Effector memory CD8-positive, alpha-beta T cell (primary cell): ENCODE results near the gene RUNDC1.
"Not testable (repeated sequence)": the region's sequence is repeated elsewhere in the genome, so short reads cannot be mapped to it uniquely, and the experiment has no call there.

ENCODE experiments used
- ATAC-seq: fragments of 150-1000 bp; cut with Tn5 transposase; replicated peaks from 2 replicates; pipeline ENCODE4 v1.10.0; 2021; ENCODE audit warnings: mild to moderate bottlenecking, moderate library complexity
- DNase-seq, 3 experiments: peaks; one replicate each; pipeline ENCODE4 v3.0.0; 2021
- H3K27ac Mint-ChIP-seq, 2 donors: one replicate each; pipeline ENCODE4 v1.8.0; 2022; ENCODE audit warnings: mild to moderate bottlenecking in 2 of 2, mixed read lengths in 2 of 2, moderate library complexity in 2 of 2
- H3K27me3 Mint-ChIP-seq, 2 donors: one replicate each; pipeline ENCODE4 v1.8.0; 2022; ENCODE audit warnings: mixed read lengths in 2 of 2
- H3K36me3 Mint-ChIP-seq: one replicate; pipeline ENCODE4 v1.8.0; 2022; ENCODE audit warnings: mild to moderate bottlenecking, moderate library complexity, mixed read lengths; ENCODE audit not compliant: insufficient read depth
- H3K4me1 Mint-ChIP-seq, 2 donors: one replicate each; pipeline ENCODE4 v1.8.0; 2022; ENCODE audit warnings: low read depth in 2 of 2, mixed read lengths in 2 of 2
- H3K4me3 Mint-ChIP-seq, 2 donors: one replicate each; pipeline ENCODE4 v1.8.0; 2022; ENCODE audit warnings: mild to moderate bottlenecking in 2 of 2, mixed read lengths in 2 of 2, moderate library complexity in 2 of 2
- H3K9me3 Mint-ChIP-seq, 2 donors: one replicate each; pipeline ENCODE4 v1.8.0; 2022; ENCODE audit warnings: mixed read lengths in 2 of 2
- total RNA-seq, 9 experiments: gene quantifications; one replicate each; lab custom pipeline; 2026; lab: John Stamatoyannopoulos, UW

Gene RUNDC1
- 24.0 to 60.7 (median 37.8) reads per million in 9 experiments for total RNA-seq

GRCh38 chr17:42980274-42980765 is at the start of gene RUNDC1:
Gene RUNDC1, plus strand, starts transcription at chr17:42980565. Its CDS starts 12 bp downstream, at chr17:42980577.
- ATAC-seq (peak; percentile 86), DNase-seq (peak; percentile 84 to 88 (median 87))
- Mint-ChIP-seq H3K36me3 (peaks cover 36% of the 10 kb centered on the region), H3K27me3 (no peaks in the 10 kb centered on the region), H3K4me3 (peak within 1 kb of the TSS; percentile 93 to 95), H3K4me1 (peaks cover 22 to 28% of the 10 kb centered on the region in 2 donors), H3K9me3 (no peaks in the 10 kb centered on the region), H3K27ac (peak within 1 kb of the TSS; percentile 95 to 97)

GRCh38 chr17:42937712-42938596 is 42.4 kb upstream of the RUNDC1 start:
- no peak overlapping the region for H3K4me3 Mint-ChIP-seq
- no peak for ATAC-seq
- peak overlapping the region in 1 of 2 donors; percentile 33 for H3K27ac Mint-ChIP-seq

DNA sequence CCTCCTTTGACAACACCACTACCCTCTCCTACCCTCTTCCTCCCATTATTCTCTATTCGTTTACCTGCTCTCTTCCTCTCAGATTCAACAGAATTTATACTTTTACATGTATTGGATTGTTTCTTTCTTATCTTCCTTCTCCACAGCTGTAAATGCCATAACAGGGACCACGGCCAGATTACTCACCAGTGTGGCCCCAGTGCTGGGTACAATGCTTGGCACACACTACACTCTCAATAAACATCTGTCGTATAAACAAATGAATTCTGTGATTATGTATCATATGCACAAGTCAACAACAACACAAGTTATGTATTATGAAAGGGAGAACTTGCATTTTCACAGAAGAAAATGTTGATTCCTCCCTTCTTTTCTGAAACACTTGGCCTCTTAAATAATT is 36.2 kb upstream of the RUNDC1 start:
- no peak for DNase-seq
- H3K27me3 Mint-ChIP-seq = peaks cover 6 to 11% of the 10 kb centered on the region in 2 donors
- no peak overlapping the region for H3K27ac Mint-ChIP-seq
- no peaks in the 10 kb centered on the region for H3K9me3 Mint-ChIP-seq
- no peaks in the 10 kb centered on the region for H3K4me1 Mint-ChIP-seq
- no peak for ATAC-seq
- peaks cover 14% of the 10 kb centered on the region for H3K36me3 Mint-ChIP-seq
- no peak overlapping the region for H3K4me3 Mint-ChIP-seq

More at GRCh38 chr17:42937712-42938596, 42.4 kb upstream of the RUNDC1 start:
- H3K9me3 Mint-ChIP-seq = no peaks in the 10 kb centered on the region
- peaks cover 14 to 26% of the 10 kb centered on the region in 2 donors for H3K27me3 Mint-ChIP-seq
- no peaks in the 10 kb centered on the region for H3K4me1 Mint-ChIP-seq
- no peaks in the 10 kb centered on the region for H3K36me3 Mint-ChIP-seq
- DNase-seq = no peak

GRCh38 chr17:42946812-42947211 is 33.6 kb upstream of the RUNDC1 start:
- peaks cover 32% of the 10 kb centered on the region for H3K36me3 Mint-ChIP-seq
- H3K4me1 Mint-ChIP-seq = no peaks in the 10 kb centered on the region
- no peak overlapping the region for H3K4me3 Mint-ChIP-seq
- no peak overlapping the region for H3K27ac Mint-ChIP-seq
- no peaks in the 10 kb centered on the region for H3K27me3 Mint-ChIP-seq
- H3K9me3 Mint-ChIP-seq = no peaks in the 10 kb centered on the region
- DNase-seq (no peak), ATAC-seq (no peak)

DNA sequence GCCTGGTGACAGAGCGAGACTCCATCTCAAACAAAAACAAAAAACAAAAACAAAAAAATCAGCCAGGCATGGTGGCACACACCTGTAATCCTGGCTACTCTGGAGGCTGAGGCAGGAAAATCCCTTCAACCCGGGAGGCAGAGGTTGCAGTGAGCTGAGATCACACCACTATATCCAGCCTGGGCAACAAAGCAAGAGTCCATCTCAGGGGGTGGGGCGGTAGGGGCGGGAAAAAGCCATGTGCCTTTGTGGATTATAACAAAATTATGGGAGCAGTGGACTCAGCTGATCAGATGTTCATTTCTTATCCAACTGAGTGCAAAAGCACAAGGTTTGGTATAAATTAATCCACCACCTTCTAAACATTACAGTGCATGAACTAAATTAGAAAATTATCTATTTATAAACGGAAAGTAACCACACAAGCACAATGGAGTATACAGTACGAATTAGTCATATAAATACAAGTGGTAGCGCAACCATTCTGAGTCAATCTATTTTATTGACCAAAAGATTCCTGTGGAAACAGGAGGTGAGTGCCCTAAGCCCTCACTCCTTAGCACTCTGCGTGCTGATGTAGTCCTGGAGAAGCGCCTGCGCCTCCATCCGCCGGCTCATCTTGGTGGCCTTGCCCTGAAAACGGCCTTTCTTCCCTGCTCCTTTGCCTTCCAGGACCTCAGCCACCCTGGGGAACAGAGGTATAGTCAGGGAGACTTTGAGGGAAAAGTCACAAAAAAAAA is 30.2 kb upstream of the RUNDC1 start:
- peaks cover 61% of the 10 kb centered on the region for H3K36me3 Mint-ChIP-seq

GRCh38 chr17:42953669-42954068 is 26.7 kb upstream of the RUNDC1 start:
- no peaks in the 10 kb centered on the region for H3K9me3 Mint-ChIP-seq
- no peaks in the 10 kb centered on the region for H3K27me3 Mint-ChIP-seq
- H3K4me3 Mint-ChIP-seq = no peak overlapping the region
- no peak for ATAC-seq
- no peak for DNase-seq
- peaks cover 81% of the 10 kb centered on the region for H3K36me3 Mint-ChIP-seq
- H3K4me1 Mint-ChIP-seq = no peaks in the 10 kb centered on the region
- peak overlapping the region in 1 of 2 donors; percentile 41 for H3K27ac Mint-ChIP-seq

More for the DNA sequence above, 30.2 kb upstream of the RUNDC1 start:
- no peak for DNase-seq
- H3K27me3 Mint-ChIP-seq = no peaks in the 10 kb centered on the region
- H3K4me1 Mint-ChIP-seq = no peaks in the 10 kb centered on the region
- no peak overlapping the region for H3K4me3 Mint-ChIP-seq
- peak overlapping the region in 1 of 2 donors; percentile 58 for H3K27ac Mint-ChIP-seq
- no peak for ATAC-seq
- no peaks in the 10 kb centered on the region for H3K9me3 Mint-ChIP-seq

DNA sequence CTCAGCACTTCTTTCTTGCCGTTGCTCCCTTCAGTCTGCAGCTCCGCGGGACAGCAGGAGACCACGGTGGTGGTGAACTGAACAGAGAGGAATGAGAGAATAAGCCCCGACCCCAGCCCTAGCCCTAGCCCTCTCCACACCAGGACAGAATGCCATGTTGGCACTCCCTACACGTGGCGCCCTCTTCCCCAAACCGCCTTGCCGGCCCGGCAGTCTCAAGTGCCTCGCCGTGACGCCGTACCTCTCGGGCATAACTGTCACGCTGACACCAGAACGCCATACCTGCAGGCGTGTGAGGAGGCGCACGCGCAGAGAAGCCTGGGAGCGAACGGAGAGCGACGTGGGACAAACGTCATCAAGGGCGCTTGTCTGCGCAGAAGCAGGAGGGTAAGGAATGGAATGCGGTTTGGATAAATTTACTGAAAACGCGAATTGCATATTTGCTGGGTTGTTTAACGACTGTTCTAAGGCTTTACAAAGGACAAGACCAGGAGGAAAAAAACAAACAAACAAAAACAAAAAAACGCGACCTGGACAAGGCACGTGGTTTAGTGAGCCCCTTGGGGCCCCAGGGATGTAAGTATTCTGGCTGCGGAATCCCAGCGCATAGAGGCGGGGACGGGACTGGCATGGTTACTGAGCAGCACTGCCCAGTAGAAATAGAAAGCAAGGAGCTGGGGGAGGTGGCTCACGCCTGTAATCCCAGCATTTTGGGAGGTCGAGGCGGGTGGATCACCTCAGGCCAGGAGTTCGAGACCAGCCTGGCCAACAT is 16.0 kb upstream of the RUNDC1 start, which contains the start of gene AARSD1:
AARSD1 (minus strand) TSS at position 294 of the 772 bp plus-strand sequence; CDS start at position 280, 14 bp downstream.
- H3K4me3 Mint-ChIP-seq = peak within 1 kb of the TSS; percentile 82 to 86
- ATAC-seq (peak; percentile 99), DNase-seq (peak; percentile 81 to 86 (median 82))
- no peaks in the 10 kb centered on the region for H3K9me3 Mint-ChIP-seq
- peaks cover 10 to 15% of the 10 kb centered on the region in 2 donors for H3K4me1 Mint-ChIP-seq
- H3K27me3 Mint-ChIP-seq = no peaks in the 10 kb centered on the region
- H3K36me3 Mint-ChIP-seq = peaks cover 32% of the 10 kb centered on the region
- H3K27ac Mint-ChIP-seq = peak within 1 kb of the TSS; percentile 88 to 90

DNA sequence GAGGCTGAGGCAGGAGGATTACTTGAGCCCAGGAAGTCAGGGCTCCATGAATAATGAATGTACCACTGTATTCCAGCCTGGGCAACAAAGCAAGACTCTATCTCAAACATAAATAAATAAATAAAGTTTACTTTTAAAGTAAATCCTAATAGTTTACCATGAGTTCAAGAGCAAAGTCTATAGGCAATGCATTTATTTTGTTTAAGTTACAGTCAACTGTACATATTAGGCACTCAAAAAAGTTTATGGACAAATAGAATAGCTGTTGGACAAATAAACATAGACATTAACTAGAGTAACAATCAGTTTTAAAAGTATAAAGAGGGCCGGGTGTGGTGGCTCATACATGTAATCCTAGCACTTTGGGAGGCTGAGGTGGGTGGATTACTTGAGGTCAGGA is 12.4 kb upstream of the RUNDC1 start:
- no peak overlapping the region for H3K27ac Mint-ChIP-seq
- H3K4me3 Mint-ChIP-seq = no peak overlapping the region
- H3K9me3 Mint-ChIP-seq = no peaks in the 10 kb centered on the region
- no peak for ATAC-seq
- peaks cover 5% of the 10 kb centered on the region for H3K36me3 Mint-ChIP-seq
- no peaks in the 10 kb centered on the region for H3K27me3 Mint-ChIP-seq
- no peak for DNase-seq
- H3K4me1 Mint-ChIP-seq = peaks cover 10 to 15% of the 10 kb centered on the region in 2 donors

GRCh38 chr17:42969001-42969581 is 11.3 kb upstream of the RUNDC1 start:
- peaks cover 5 to 6% of the 10 kb centered on the region in 2 donors for H3K4me1 Mint-ChIP-seq
- ATAC-seq (no peak), DNase-seq (no peak)
- peaks cover 4% of the 10 kb centered on the region for H3K36me3 Mint-ChIP-seq
- H3K27ac Mint-ChIP-seq = no peak overlapping the region
- H3K9me3 Mint-ChIP-seq = no peaks in the 10 kb centered on the region
- H3K4me3 Mint-ChIP-seq = no peak overlapping the region
- H3K27me3 Mint-ChIP-seq = no peaks in the 10 kb centered on the region

DNA sequence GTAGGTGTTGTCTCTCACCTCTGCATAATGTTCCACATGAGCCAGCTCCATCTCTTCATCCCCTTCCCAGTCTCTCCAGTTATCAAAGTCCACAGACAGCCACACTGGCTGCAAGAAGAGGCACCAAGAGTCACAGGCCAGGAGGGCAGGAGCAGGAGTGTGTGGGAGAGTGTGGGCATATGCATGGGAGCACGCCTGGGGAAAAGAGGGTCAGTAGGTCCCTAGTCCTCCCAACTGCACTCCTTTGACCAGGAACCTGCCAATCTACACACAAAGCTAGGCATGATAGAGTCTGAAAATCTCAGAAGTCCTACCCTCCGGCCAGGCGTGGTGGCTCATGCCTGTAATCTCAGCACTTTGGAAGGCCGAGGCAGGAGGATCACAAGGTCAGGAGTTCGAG is 8.8 kb upstream of the RUNDC1 start:
- Mint-ChIP-seq H3K4me3 (no peak overlapping the region), H3K27ac (no peak overlapping the region), H3K36me3 (no peaks in the 10 kb centered on the region), H3K9me3 (no peaks in the 10 kb centered on the region), H3K27me3 (no peaks in the 10 kb centered on the region), H3K4me1 (no peaks in the 10 kb centered on the region)
- ATAC-seq = no peak
- DNase-seq = no peak

GRCh38 chr17:42973323-42973722 is 7.0 kb upstream of the RUNDC1 start:
- not testable (repeated sequence) for H3K27me3 Mint-ChIP-seq, DNase-seq, H3K9me3 Mint-ChIP-seq, H3K4me1 Mint-ChIP-seq, H3K4me3 Mint-ChIP-seq, H3K36me3 Mint-ChIP-seq, ATAC-seq, H3K27ac Mint-ChIP-seq

GRCh38 chr17:42975265-42975664 is 5.1 kb upstream of the RUNDC1 start:
- Mint-ChIP-seq H3K27me3 (no peaks in the 10 kb centered on the region), H3K4me3 (no peak overlapping the region), H3K9me3 (no peaks in the 10 kb centered on the region), H3K27ac (no peak overlapping the region), H3K36me3 (peaks cover 7% of the 10 kb centered on the region), H3K4me1 (peaks cover 9 to 11% of the 10 kb centered on the region in 2 donors)
- ATAC-seq = no peak
- DNase-seq = no peak
